ENCODE measurements around the gene KRTAP1-5. TPM values are rescaled to one million over a fixed set of nuclear protein-coding genes. Genes with fewer than 3 reads are reported as not detected.
"Not testable (repeated sequence)": the region's sequence is repeated elsewhere in the genome, so short reads cannot be mapped to it uniquely, and the experiment has no call there.

Gene KRTAP1-5
- total RNA-seq, result not detected

GRCh38 chr17:41026715-41027471, at the start of gene KRTAP1-5:
Gene KRTAP1-5, minus strand, starts transcription at chr17:41027208. Its CDS starts 53 bp downstream, at chr17:41027155.
- Mint-ChIP-seq H3K27me3 (peaks cover 5% of the 10 kb centered on the region), H3K4me1 (no peaks in the 10 kb centered on the region), H3K36me3 (no peaks in the 10 kb centered on the region), H3K4me3 (no peak within 1 kb of the TSS), H3K27ac (no peak within 1 kb of the TSS), H3K9me3 (no peaks in the 10 kb centered on the region)
- DNase-seq, result no peak

GRCh38 chr17:41076788-41077187, 49.8 kb upstream of the KRTAP1-5 start:
- Mint-ChIP-seq H3K27me3 (peaks cover 15% of the 10 kb centered on the region), H3K4me1 (no peaks in the 10 kb centered on the region)

GRCh38 chr17:41073676-41074075, 46.7 kb upstream of the KRTAP1-5 start:
- no peaks in the 10 kb centered on the region for H3K36me3 Mint-ChIP-seq
- DNase-seq, result no peak
- H3K4me1 Mint-ChIP-seq, result peaks cover 2% of the 10 kb centered on the region
- H3K27me3 Mint-ChIP-seq, result peaks cover 15% of the 10 kb centered on the region
- H3K27ac Mint-ChIP-seq, result no peak overlapping the region
- no peak overlapping the region for H3K4me3 Mint-ChIP-seq
- no peaks in the 10 kb centered on the region for H3K9me3 Mint-ChIP-seq

More at GRCh38 chr17:41076788-41077187, 49.8 kb upstream of the KRTAP1-5 start:
- H3K36me3 Mint-ChIP-seq, result no peaks in the 10 kb centered on the region
- H3K27ac Mint-ChIP-seq, result no peak overlapping the region
- no peak overlapping the region for H3K4me3 Mint-ChIP-seq
- DNase-seq, result no peak
- no peaks in the 10 kb centered on the region for H3K9me3 Mint-ChIP-seq

DNA sequence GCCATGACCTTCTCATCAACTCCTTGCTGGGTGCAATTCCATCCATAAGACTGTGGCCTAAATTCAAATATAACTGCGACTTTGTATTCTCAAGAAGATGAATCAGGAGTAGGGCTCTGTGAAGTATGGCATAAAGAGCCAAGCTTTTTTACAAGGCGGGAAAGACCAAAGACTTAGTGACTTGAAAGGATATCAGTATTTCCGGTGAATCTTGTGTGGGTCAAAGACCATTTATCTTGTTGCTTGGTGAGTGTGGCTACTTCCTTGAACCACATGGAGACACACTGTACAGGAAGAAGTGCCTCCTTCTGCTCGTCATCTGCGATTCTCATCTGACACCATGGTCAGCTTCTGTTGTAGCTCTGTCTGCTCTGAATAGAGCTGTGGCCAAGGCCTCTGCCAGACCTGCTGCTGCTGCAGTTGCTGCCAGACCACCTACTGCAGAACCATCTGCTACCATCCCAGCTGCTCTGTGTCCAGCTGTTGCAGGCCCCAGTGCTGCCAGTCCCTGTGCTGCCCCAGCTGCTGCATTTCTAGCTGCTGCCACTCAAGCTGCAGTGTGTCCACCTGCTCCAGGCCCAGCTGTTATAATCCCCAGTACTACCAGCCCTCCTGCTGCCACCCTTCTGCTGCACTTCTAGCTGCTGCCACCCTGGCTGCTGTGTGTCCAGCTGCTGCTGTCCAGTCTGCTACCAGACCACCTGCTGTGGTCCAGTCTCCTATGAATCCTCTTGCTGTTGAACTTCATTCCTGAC, 44.8 kb upstream of the KRTAP1-5 start:
- DNase-seq, result no peak
- no peak overlapping the region for H3K4me3 Mint-ChIP-seq
- H3K27ac Mint-ChIP-seq, result no peak overlapping the region
- no peaks in the 10 kb centered on the region for H3K36me3 Mint-ChIP-seq
- H3K27me3 Mint-ChIP-seq, result peaks cover 11% of the 10 kb centered on the region
- H3K9me3 Mint-ChIP-seq, result no peaks in the 10 kb centered on the region
- peaks cover 2% of the 10 kb centered on the region for H3K4me1 Mint-ChIP-seq

DNA sequence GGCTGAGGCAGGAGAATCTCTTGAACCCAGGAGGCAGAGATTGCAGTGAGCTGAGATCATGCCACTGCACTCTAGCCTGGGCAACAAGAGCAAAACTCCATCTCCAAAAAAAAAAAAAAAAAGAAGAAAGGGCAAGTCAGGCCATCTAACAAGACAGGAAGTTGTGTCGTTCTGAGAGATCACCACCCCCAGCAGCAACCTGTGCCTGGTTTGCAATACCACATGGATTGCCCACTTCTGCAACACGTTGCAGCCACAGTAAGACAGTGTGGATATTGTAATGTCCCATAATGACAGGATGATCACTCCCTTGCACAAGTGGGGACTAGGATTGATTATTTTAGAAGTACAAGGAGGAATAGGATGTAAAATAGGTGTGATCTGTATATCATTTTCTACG, 42.0 kb upstream of the KRTAP1-5 start:
- peaks cover 2% of the 10 kb centered on the region for H3K4me1 Mint-ChIP-seq
- no peak overlapping the region for H3K27ac Mint-ChIP-seq
- H3K27me3 Mint-ChIP-seq, result no peaks in the 10 kb centered on the region
- H3K36me3 Mint-ChIP-seq, result no peaks in the 10 kb centered on the region
- H3K4me3 Mint-ChIP-seq, result no peak overlapping the region
- DNase-seq, result no peak
- H3K9me3 Mint-ChIP-seq, result no peaks in the 10 kb centered on the region

- peaks cover 2% of the 10 kb centered on the region for H3K4me1 Mint-ChIP-seq
- H3K36me3 Mint-ChIP-seq, result no peaks in the 10 kb centered on the region
- H3K9me3 Mint-ChIP-seq, result no peaks in the 10 kb centered on the region
- no peak overlapping the region for H3K27ac Mint-ChIP-seq
- H3K27me3 Mint-ChIP-seq, result no peaks in the 10 kb centered on the region
- DNase-seq, result no peak
- no peak overlapping the region for H3K4me3 Mint-ChIP-seq
Measured at GRCh38 chr17:41067281-41067680, 40.3 kb upstream of the KRTAP1-5 start.

DNA sequence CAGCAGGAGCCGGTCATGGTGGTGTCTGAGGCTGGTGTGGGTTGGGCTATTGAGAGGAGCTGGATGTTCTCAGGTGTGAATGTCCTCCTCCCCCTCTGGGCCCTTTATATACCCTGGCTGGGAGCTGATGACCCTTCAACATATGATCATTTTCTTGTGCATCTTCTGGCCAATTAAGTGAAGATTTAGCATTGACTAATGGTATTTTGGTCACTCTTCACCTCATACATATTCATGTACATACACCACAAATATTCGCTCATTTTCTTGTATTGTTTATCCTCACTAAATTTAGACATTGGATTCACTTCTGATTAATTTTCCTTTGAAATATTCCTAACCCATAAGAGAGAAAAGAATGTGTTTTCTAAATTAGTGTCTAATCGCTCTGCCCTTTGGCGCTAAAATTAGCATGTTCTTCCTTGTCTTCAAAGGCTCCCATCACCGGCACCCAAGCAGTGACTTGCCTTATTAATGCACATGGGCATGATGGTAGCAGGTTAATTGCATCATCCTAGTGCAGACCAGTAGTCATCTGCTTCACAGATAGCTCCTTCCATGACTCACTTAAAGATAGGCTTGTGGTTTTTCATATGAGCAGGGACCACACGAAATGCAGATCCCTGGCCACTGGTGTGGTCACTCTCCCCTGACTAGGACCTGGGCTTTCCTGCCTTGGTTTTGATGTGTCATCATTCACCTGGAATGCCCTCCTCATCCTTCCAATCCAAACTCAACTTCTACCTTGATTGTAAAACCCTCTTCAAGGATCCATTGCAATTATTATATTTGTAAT, 39.0 kb upstream of the KRTAP1-5 start, which contains the start of gene KRTAP2-4:
Gene KRTAP2-4 (minus strand): TSS at position 51 of the 796 bp plus-strand sequence. CDS start 34 bp downstream, at position 17.
- no peak for DNase-seq
- H3K4me1 Mint-ChIP-seq, result peaks cover 2% of the 10 kb centered on the region
- H3K36me3 Mint-ChIP-seq, result no peaks in the 10 kb centered on the region
- peaks cover 4% of the 10 kb centered on the region for H3K27me3 Mint-ChIP-seq
- H3K27ac Mint-ChIP-seq, result no peak within 1 kb of the TSS
- H3K4me3 Mint-ChIP-seq, result no peak within 1 kb of the TSS
- no peaks in the 10 kb centered on the region for H3K9me3 Mint-ChIP-seq

- H3K36me3 Mint-ChIP-seq, DNase-seq, H3K27ac Mint-ChIP-seq, H3K4me1 Mint-ChIP-seq, H3K9me3 Mint-ChIP-seq, H3K4me3 Mint-ChIP-seq: not testable (repeated sequence)
- H3K27me3 Mint-ChIP-seq, result peaks cover 13% of the 10 kb centered on the region
Measured at GRCh38 chr17:41065016-41065689, 38.1 kb upstream of the KRTAP1-5 start.

- H3K9me3 Mint-ChIP-seq, result no peaks in the 10 kb centered on the region
- no peak for DNase-seq
- H3K36me3 Mint-ChIP-seq, result no peaks in the 10 kb centered on the region
- no peak overlapping the region for H3K27ac Mint-ChIP-seq
- no peak overlapping the region for H3K4me3 Mint-ChIP-seq
- peaks cover 2% of the 10 kb centered on the region for H3K4me1 Mint-ChIP-seq
- peaks cover 17% of the 10 kb centered on the region for H3K27me3 Mint-ChIP-seq
Measured at GRCh38 chr17:41064301-41064700, 37.3 kb upstream of the KRTAP1-5 start.

GRCh38 chr17:41063449-41063848, 36.4 kb upstream of the KRTAP1-5 start:
- Mint-ChIP-seq H3K4me3 (no peak overlapping the region), H3K27me3 (peaks cover 21% of the 10 kb centered on the region), H3K36me3 (no peaks in the 10 kb centered on the region), H3K9me3 (no peaks in the 10 kb centered on the region), H3K4me1 (no peaks in the 10 kb centered on the region), H3K27ac (no peak overlapping the region)
- no peak for DNase-seq

DNA sequence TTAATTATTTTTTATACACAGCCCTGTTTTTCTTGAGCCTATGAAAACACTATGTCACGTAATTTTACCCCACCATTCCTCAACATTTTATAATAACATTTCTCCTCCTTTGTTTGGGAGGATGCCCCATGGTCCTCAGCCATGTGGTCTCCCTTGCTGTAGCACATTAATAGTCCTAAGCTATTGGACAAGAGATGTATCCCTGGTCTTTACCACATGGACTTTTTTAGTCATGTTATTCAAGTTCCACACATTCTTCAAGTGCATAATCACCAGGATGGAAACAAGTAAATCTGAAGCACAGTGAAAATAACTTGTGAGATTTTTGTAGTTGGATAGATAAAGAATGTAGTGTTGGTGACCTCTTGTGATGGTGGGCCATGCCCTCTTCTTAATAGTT, 35.0 kb upstream of the KRTAP1-5 start:
- H3K9me3 Mint-ChIP-seq, result no peaks in the 10 kb centered on the region
- no peak for DNase-seq
- no peaks in the 10 kb centered on the region for H3K4me1 Mint-ChIP-seq
- no peaks in the 10 kb centered on the region for H3K36me3 Mint-ChIP-seq
- H3K27ac Mint-ChIP-seq, result no peak overlapping the region
- H3K27me3 Mint-ChIP-seq, result peaks cover 30% of the 10 kb centered on the region
- no peak overlapping the region for H3K4me3 Mint-ChIP-seq

DNA sequence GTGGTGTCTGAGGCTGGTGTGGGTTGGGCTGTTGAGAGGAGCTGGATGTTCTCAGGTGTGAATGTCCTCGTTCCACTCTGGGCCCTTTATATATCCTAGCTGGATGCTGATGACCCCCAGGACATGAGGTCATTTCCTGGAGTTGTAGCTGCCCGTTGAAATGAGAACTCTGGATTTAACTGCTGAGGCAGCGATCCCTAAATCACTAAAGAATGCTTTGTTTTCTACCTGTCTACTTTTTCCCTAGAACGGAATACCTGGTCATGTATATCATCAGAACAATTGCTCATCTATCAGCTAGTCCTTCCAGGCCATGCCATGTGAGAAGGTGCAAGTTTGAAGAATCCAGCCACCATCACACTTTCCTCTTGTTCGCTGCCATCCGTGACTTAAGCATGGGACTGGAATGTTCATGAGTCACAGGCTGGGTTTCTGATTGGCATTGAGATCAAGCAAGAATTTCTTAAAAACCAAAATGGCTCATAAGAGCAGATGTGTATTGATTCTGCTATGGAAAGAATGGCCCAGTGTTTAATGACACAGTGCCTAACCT, 33.1 kb upstream of the KRTAP1-5 start, which contains the start of gene KRTAP2-3:
Gene KRTAP2-3 (minus strand): TSS at position 63 of the 553 bp plus-strand sequence. CDS start 64 bp downstream, outside the sequence.
- H3K4me3 Mint-ChIP-seq, result no peak within 1 kb of the TSS

GRCh38 chr17:41059276-41060051, 32.5 kb upstream of the KRTAP1-5 start:
- not testable (repeated sequence) for H3K27ac Mint-ChIP-seq, H3K36me3 Mint-ChIP-seq, H3K9me3 Mint-ChIP-seq, H3K4me1 Mint-ChIP-seq, DNase-seq, H3K4me3 Mint-ChIP-seq
- peaks cover 30% of the 10 kb centered on the region for H3K27me3 Mint-ChIP-seq

More for the DNA sequence above, 33.1 kb upstream of the KRTAP1-5 start, which contains the start of gene KRTAP2-3:
- Mint-ChIP-seq H3K27ac (no peak within 1 kb of the TSS), H3K4me1 (no peaks in the 10 kb centered on the region), H3K9me3 (no peaks in the 10 kb centered on the region), H3K27me3 (peaks cover 30% of the 10 kb centered on the region), H3K36me3 (no peaks in the 10 kb centered on the region)
- DNase-seq, result no peak
